ENCODE results near the gene LINGO3. TPM values are rescaled to one million over a fixed set of nuclear protein-coding genes. Genes with fewer than 3 reads are reported as not detected.

LINGO3 gene
- not detected in 2 replicates for total RNA-seq

GRCh38 chr19:2308114-2308556 lies at the start of gene LINGO3:
Gene LINGO3, minus strand, starts transcription at chr19:2308154. Its CDS starts 16,378 bp downstream, at chr19:2291776.

GRCh38 chr19:2328401-2329148 lies 20.6 kb upstream of the LINGO3 start, which contains the start of the genes LSM7 and SPPL2B:
Gene LSM7, minus strand, starts transcription at chr19:2328586. Its CDS starts 20 bp downstream, at chr19:2328566.
Gene SPPL2B, plus strand, starts transcription at chr19:2328684. Its CDS starts 26 bp downstream, at chr19:2328710.

GRCh38 chr19:2282062-2282861 lies 25.7 kb downstream of the LINGO3 start, which contains the start of gene PEAK3:
Gene PEAK3, minus strand, starts transcription at chr19:2282175. Its CDS starts 1,244 bp downstream, at chr19:2280931.

Other genes with a start within 250 kb of the LINGO3 start
- gene MOB3A, start 211.8 kb downstream of the LINGO3 start, total RNA-seq, result 22.6 and 22.9 TPM in 2 replicates
- 0.43 and 0.78 TPM in 2 replicates for gene IZUMO4, start 211.2 kb downstream of the LINGO3 start, total RNA-seq
- gene AP3D1, start 156.6 kb downstream of the LINGO3 start, total RNA-seq, result 85.0 and 97.7 TPM in 2 replicates
- 5.2 and 5.5 TPM in 2 replicates for gene DOT1L, start 144.2 kb downstream of the LINGO3 start, total RNA-seq
- 22.7 TPM in 2 replicates for gene PLEKHJ1, start 71.8 kb downstream of the LINGO3 start, total RNA-seq
- 18.3 and 20.9 TPM in 2 replicates for gene SF3A2, start 71.3 kb downstream of the LINGO3 start, total RNA-seq
- gene AMH, start 58.8 kb downstream of the LINGO3 start, total RNA-seq, result 0.22 and 1.2 TPM in 2 replicates
- gene JSRP1, start 51.7 kb downstream of the LINGO3 start, total RNA-seq, result not detected in 2 replicates
- gene PEAK3, start 26.0 kb downstream of the LINGO3 start, total RNA-seq, result not detected in 2 replicates
- gene LSM7, start 20.4 kb upstream of the LINGO3 start, total RNA-seq, result 63.5 and 98.4 TPM in 2 replicates
- 23.0 and 24.5 TPM in 2 replicates for gene SPPL2B, start 20.5 kb upstream of the LINGO3 start, total RNA-seq
- gene TMPRSS9, start 52.1 kb upstream of the LINGO3 start, total RNA-seq, result not detected in 2 replicates
- 22.7 and 24.2 TPM in 2 replicates for gene TIMM13, start 119.4 kb upstream of the LINGO3 start, total RNA-seq
- 40.8 and 41.8 TPM in 2 replicates for gene LMNB2, start 148.8 kb upstream of the LINGO3 start, total RNA-seq
- gene GADD45B, start 168.0 kb upstream of the LINGO3 start, total RNA-seq, result 34.3 and 34.8 TPM in 2 replicates